ENCODE data around the gene FSHR. TPM values are rescaled to one million over a fixed set of nuclear protein-coding genes. Genes with fewer than 3 reads are reported as not detected.

The FSHR gene
- total and polyA plus RNA-seq, 2 donors (not counting 3 experiments of a cell fraction or from before 2014, with no cell fraction given): not detected

DNA sequence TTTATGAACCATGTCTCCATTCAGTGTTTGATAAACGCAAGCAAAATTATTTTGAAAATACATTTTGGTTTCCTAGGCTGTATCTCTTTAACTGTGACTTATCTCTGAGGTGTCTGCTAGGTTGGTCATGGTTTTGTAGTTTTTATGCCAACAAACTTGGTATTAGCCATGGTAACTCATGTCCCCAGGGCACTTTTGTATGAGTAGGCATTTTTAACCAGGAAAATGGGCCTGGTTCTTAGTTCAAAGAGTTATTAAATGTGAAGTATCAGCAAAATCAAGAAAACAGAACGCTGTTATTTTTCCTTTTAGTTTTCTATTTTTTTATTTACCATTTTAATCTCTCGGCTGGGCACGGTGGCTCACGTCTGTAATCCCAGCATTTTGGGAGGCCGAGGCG is 219.5 kb downstream of the FSHR start:
- no peak overlapping the region for H3K9ac ChIP-seq (replicated peaks; ENCODE audit: extremely low read depth, insufficient read depth, low read length)
- dilution Hi-C loops (cut with MboI; ENCODE audit: extremely low pct_ligation_motif_present, low sequenced_read_pairs) (no loop called here), intact Hi-C loops (cut with micrococcal nuclease) (no loop called here)
- CTCF ChIA-PET: no interaction called here
- no peaks in the 10 kb centered on the region for H3K36me3 ChIP-seq (ENCODE audit: control insufficient read depth in 2 of 2, extremely low read depth in 1 of 2, insufficient read depth in 2 of 2, low read length in 2 of 2)
- H3K27me3 ChIP-seq (ENCODE audit: control insufficient read depth in 2 of 2, insufficient read depth in 2 of 2, low read length in 2 of 2): no peaks in the 10 kb centered on the region
- H3K9me1 ChIP-seq (replicated peaks; ENCODE audit: control insufficient read depth, extremely low read depth, insufficient read depth, low read length): no peaks in the 10 kb centered on the region
- H3K9me3 ChIP-seq (replicated peaks; ENCODE audit: control insufficient read depth, insufficient read depth, low read length): no peaks in the 10 kb centered on the region
- H3K27ac ChIP-seq (ENCODE audit: insufficient read depth, low read depth, low read length): no peak overlapping the region
- POLR2A ChIA-PET: no interaction called here
- no peak overlapping the region for H3K4me2 ChIP-seq (ENCODE audit: insufficient read depth, low read length)
- no peaks in the 10 kb centered on the region for H4K20me1 ChIP-seq (replicated peaks; ENCODE audit: control insufficient read depth, extremely low read depth, insufficient read depth, low read length)
- H2AFZ ChIP-seq (ENCODE audit: low read depth, low read length): no peak overlapping the region
- TF ChIP-seq JUN (IDR thresholded peaks at IDR 0.05; ENCODE audit: borderline replicate concordance, insufficient read depth, insufficient read length, low read depth) (no peak), MYC (IDR thresholded peaks at IDR 0.05; ENCODE audit: low read depth, low read length) (no peak), EZH2 (IDR thresholded peaks at IDR 0.05; ENCODE audit: borderline replicate concordance, low read depth, low read length, severe bottlenecking) (no peak), FOS (IDR thresholded peaks at IDR 0.05; ENCODE audit: borderline replicate concordance, insufficient read depth, low read length) (no peak), GATA2 (IDR thresholded peaks at IDR 0.05; ENCODE audit: insufficient read depth, insufficient read length, low read depth, low read length) (no peak), POLR2A (IDR thresholded peaks at IDR 0.05; ENCODE audit: low read depth, low read length) (no peak), POLR2AphosphoS5 (IDR thresholded peaks at IDR 0.05; ENCODE audit: insufficient read depth, low read depth, low read length) (no peak)
- TF ChIP-seq, protein P1, sequence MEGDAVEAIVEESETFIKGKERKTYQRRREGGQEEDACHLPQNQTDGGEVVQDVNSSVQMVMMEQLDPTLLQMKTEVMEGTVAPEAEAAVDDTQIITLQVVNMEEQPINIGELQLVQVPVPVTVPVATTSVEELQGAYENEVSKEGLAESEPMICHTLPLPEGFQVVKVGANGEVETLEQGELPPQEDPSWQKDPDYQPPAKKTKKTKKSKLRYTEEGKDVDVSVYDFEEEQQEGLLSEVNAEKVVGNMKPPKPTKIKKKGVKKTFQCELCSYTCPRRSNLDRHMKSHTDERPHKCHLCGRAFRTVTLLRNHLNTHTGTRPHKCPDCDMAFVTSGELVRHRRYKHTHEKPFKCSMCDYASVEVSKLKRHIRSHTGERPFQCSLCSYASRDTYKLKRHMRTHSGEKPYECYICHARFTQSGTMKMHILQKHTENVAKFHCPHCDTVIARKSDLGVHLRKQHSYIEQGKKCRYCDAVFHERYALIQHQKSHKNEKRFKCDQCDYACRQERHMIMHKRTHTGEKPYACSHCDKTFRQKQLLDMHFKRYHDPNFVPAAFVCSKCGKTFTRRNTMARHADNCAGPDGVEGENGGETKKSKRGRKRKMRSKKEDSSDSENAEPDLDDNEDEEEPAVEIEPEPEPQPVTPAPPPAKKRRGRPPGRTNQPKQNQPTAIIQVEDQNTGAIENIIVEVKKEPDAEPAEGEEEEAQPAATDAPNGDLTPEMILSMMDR (IDR thresholded peaks at IDR 0.05; ENCODE audit: extremely low read depth in 1 of 2, insufficient read depth in 1 of 2, low read depth in 1 of 2, low read length in 2 of 2): no peak
- TF ChIP-seq, protein P2, sequence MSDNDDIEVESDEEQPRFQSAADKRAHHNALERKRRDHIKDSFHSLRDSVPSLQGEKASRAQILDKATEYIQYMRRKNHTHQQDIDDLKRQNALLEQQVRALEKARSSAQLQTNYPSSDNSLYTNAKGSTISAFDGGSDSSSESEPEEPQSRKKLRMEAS (IDR thresholded peaks at IDR 0.05; ENCODE audit: insufficient read depth, insufficient read length): no peak
- no peaks in the 10 kb centered on the region for H3K79me2 ChIP-seq (ENCODE audit: control insufficient read depth, insufficient read depth, low read length)
- H3K4me3 ChIP-seq (replicated peaks in 1 of 3; ENCODE audit: insufficient read depth in 1 of 3, low read depth in 1 of 3, low read length in 3 of 3): no peak overlapping the region
- no peak for FAIRE-seq
- no TSS peak for BruUV-seq (replicated peaks)
- DNase-seq (ENCODE audit: low read depth, low spot score): no peak
- H3K4me1 ChIP-seq (ENCODE audit: control insufficient read depth, extremely low read depth, insufficient read depth, low read length): no peaks in the 10 kb centered on the region

All from endothelial cell of umbilical vein (primary cell).